Pancreas (tissue), 10 donors: ENCODE data around the gene LIMK1. TPM values are rescaled to one million over a fixed set of nuclear protein-coding genes. Genes with fewer than 3 reads are reported as not detected.
"Not testable (repeated sequence)": the region's sequence is repeated elsewhere in the genome, so short reads cannot be mapped to it uniquely, and the experiment has no call there.

Source experiments
- ATAC-seq, 4 donors: fragments of 200-7000 bp; cut with Tn5 transposase; one replicate each; pipeline versions ENCODE4 v1.8.0 to v1.9.1; 2020; ENCODE audit warnings: mild to moderate bottlenecking in 4 of 4, moderate library complexity in 4 of 4
- DNase-seq, 6 donors: peaks; one replicate each; pipeline ENCODE4 v3.0.0-alpha.2; 2020
- FAIRE-seq: peaks from 2 replicates; lab custom pipeline; 2012; peaks lifted over from hg19 to GRCh38; lab: Jason Lieb, UNC
- H3K27ac ChIP-seq, 4 donors: fragments of 200-600 bp; sonication (generic); 1 replicate in 3 of 4; 2 replicates in 1 of 4; pipeline versions ENCODE4 v1.5.0 to v1.8.0; 2020
- H3K27me3 ChIP-seq, 4 donors: fragments of 200-600 bp; one replicate each; pipeline ENCODE4 v1.8.0; 2021
- H3K36me3 ChIP-seq, 3 donors: fragments of 200-600 bp; sonication (generic) in 1 of 3; one replicate each; pipeline versions ENCODE4 v1.5.0 to v1.8.0; 2020 to 2021
- H3K4me1 ChIP-seq, 3 donors: fragments of 200-600 bp; one replicate each; pipeline ENCODE4 v1.8.0; 2021
- H3K4me3 ChIP-seq, 4 donors: fragments of 200-600 bp; sonication (generic) in 2 of 4; one replicate each; pipeline versions ENCODE4 v1.5.0 to v1.8.0; 2020 to 2021
- H3K9me3 ChIP-seq, 4 donors: fragments of 200-600 bp; one replicate each; pipeline ENCODE4 v1.8.0; 2021
- WGBS, 2 donors: extraction: QIAGEN DNeasy Blood & Tissue Kit; methylation state at CpG; one replicate each; pipeline ENCODE4 v1.1.7; 2013; 5-methylcytosine and 5-hydroxymethylcytosine counted together
- intact Hi-C, 3 donors: fragments of 100-400 bp; cut with DNase I; formaldehyde crosslinking; loops; one replicate each; pipeline versions ENCODE4 v1.11.1 to v1.14.2; 2022
- polyA plus RNA-seq, 2 donors: library from polyadenylated mRNA; stranded (reverse); fragments of 200-250 nt; gene quantifications; one replicate each; pipeline ENCODE4 v1.2.3, GENCODE V29; 2013
- total RNA-seq, 6 donors: library from RNA; stranded (reverse); fragmentation: NEBNext Ultra II Directional in 4 of 6; extraction: Animal tissue kit (Norgen Biotek cat#: 25700) in 4 of 6; gene quantifications; one replicate each; pipeline versions ENCODE4 v1.2.1 to v1.2.4, GENCODE V29; 2021 to 2023
- TF ChIP-seq, protein P1 (sequence below), 4 donors: fragments of 200-600 bp; sonication (generic) in 3 of 4; IDR thresholded peaks; one replicate each; pipeline versions ENCODE4 v1.5.0 to v1.8.0; 2021; ENCODE audit warnings: antibody characterized with exemption in 4 of 4
- donor health status: healthy with polysubstance abuse.
- donor health status: DM: no; HTN: no; CAD: no; lungs with moderate emphysema.
- donor health status: DM: no; HTN: no; CAD: no.
- donor health status: control.
- donor health status: control.
- donor health status: Bipolar disorder and iron deficiency.
- donor health status: DM: yes; HTN: yes; CAD: no.
- donor health status: DM: no; HTN: no; CAD: no.
- donor health status: DM: no; HTN: no; CAD: no.
- donor health status: DM: yes; HTN: yes; CAD: no.

LIMK1 gene
- total and polyA plus RNA-seq, 8 donors: 4.9 to 22.6 (median 8.5) TPM

DNA sequence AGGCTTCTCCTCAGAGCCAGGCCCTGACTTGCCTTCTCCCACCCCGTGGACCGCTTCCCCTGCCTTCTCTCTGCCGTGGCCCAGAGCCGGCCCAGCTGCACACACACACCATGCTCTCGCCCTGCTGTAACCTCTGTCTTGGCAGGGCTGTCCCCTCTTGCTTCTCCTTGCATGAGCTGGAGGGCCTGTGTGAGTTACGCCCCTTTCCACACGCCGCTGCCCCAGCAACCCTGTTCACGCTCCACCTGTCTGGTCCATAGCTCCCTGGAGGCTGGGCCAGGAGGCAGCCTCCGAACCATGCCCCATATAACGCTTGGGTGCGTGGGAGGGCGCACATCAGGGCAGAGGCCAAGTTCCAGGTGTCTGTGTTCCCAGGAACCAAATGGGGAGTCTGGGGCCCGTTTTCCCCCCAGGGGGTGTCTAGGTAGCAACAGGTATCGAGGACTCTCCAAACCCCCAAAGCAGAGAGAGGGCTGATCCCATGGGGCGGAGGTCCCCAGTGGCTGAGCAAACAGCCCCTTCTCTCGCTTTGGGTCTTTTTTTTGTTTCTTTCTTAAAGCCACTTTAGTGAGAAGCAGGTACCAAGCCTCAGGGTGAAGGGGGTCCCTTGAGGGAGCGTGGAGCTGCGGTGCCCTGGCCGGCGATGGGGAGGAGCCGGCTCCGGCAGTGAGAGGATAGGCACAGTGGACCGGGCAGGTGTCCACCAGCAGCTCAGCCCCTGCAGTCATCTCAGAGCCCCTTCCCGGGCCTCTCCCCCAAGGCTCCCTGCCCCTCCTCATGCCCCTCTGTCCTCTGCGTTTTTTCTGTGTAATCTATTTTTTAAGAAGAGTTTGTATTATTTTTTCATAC, 38.0 kb downstream of the LIMK1 start:
- 71 to 75% methylated on average over 26 of the region's 26 CpGs for WGBS, 2 donors
- DNase-seq: peak in 4 of 6 donors; percentile 37 to 61 (median 54)
- Histone ChIP-seq H3K27me3 (no peaks in the 10 kb centered on the region), H3K4me1 (no peaks in the 10 kb centered on the region), H3K9me3 (no peaks in the 10 kb centered on the region), H3K36me3 (no peaks in the 10 kb centered on the region), H3K27ac (no peak overlapping the region), H3K4me3 (no peak overlapping the region)
- ATAC-seq: peak; percentile 68 to 77 (median 72)
- intact Hi-C loops: no loop called here
- TF ChIP-seq, protein P1, sequence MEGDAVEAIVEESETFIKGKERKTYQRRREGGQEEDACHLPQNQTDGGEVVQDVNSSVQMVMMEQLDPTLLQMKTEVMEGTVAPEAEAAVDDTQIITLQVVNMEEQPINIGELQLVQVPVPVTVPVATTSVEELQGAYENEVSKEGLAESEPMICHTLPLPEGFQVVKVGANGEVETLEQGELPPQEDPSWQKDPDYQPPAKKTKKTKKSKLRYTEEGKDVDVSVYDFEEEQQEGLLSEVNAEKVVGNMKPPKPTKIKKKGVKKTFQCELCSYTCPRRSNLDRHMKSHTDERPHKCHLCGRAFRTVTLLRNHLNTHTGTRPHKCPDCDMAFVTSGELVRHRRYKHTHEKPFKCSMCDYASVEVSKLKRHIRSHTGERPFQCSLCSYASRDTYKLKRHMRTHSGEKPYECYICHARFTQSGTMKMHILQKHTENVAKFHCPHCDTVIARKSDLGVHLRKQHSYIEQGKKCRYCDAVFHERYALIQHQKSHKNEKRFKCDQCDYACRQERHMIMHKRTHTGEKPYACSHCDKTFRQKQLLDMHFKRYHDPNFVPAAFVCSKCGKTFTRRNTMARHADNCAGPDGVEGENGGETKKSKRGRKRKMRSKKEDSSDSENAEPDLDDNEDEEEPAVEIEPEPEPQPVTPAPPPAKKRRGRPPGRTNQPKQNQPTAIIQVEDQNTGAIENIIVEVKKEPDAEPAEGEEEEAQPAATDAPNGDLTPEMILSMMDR (IDR thresholded peaks at IDR 0.05): no peak
- no peak for FAIRE-seq

DNA sequence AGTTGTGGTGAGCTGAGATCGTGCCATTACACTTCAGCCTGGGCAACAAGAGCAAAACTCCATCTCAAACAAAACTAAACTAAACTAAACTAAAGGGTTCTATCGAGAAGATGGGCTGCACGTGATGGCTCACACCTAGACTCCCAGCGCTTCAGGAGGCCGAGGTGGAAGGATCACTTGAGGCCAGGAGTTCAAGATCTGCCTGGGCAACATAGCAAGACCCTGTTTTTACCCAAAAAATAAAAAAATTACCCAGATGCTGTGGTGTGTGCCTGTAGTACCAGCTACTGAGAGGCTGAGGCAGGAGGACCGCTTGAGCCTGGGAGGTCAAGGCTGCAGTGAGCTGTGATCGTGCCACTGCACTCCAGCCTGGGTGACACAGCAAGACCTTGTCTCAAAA, 40.3 kb downstream of the LIMK1 start:
- ATAC-seq, H3K27me3 ChIP-seq, H3K36me3 ChIP-seq, H3K27ac ChIP-seq, FAIRE-seq, H3K9me3 ChIP-seq, H3K4me3 ChIP-seq, H3K4me1 ChIP-seq, DNase-seq, intact Hi-C loops: not testable (repeated sequence)
- WGBS, 2 donors: 89 to 96% methylated on average over 7 of the region's 7 CpGs

DNA sequence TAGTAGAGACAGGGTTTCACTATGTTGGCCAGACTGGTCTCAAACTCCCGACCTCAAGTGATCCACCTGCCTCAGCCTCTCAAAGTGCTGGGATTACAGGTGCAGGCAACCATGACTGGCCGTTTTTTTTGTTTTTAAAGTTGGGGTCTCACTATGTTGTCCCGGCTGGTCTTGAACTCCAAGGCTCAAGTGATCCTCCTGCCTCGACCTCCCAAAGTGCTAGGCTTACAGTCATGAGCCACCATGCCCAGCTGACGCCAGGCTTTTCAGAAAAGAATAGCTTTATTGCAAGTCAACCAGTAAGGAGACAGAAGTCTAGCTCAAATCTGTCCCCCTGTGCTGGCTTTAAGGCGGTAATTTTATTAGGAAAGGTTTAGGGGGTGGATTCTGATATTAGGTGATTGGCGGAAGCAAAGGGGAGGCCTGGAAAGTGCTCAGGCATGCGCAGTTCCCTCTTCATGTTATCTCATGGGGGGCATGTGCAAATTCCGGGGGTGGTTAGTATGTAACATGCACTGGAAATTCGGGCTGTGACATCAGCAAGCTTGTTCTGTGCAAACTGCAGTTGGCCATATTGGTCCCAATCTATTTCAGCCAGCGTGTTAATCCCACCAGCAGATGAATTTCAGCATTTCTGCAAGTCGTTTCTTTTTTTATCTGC, 42.7 kb downstream of the LIMK1 start:
- intact Hi-C loops: no loop called here
- DNase-seq (no peak), FAIRE-seq (no peak), ATAC-seq (no peak)
- Histone ChIP-seq H3K27me3 (no peaks in the 10 kb centered on the region), H3K4me3 (no peak overlapping the region), H3K4me1 (no peaks in the 10 kb centered on the region), H3K9me3 (no peaks in the 10 kb centered on the region), H3K36me3 (no peaks in the 10 kb centered on the region), H3K27ac (no peak overlapping the region)
- TF ChIP-seq, protein P1 (IDR thresholded peaks at IDR 0.05): no peak
- WGBS, 2 donors: 74 to 75% methylated on average over 12 of the region's 12 CpGs

DNA sequence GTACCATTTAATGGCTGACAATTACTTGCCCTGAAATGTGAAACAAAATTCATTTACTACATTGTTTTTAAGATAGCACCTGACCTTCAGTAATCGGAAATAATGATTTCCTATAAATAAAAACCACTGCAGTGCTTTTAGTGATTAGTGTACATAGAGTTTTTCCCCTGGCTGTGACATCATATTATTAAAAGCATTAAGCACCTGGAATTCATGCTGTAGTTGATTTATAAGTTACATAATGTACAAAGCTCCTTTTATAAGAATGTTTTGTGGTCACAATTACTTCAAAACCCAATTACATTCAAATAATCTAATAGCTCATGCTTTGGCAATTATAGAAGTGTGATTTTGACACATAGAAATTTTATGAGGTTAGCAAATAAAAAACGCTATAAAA, 46.3 kb downstream of the LIMK1 start:
- WGBS, 2 donors: 24 to 31% methylated on average over 2 of the region's 2 CpGs
- Histone ChIP-seq H3K4me3 (no peak overlapping the region), H3K36me3 (no peaks in the 10 kb centered on the region), H3K4me1 (no peaks in the 10 kb centered on the region), H3K27ac (no peak overlapping the region), H3K9me3 (no peaks in the 10 kb centered on the region), H3K27me3 (no peaks in the 10 kb centered on the region)
- intact Hi-C loops: no loop called here
- no peak for FAIRE-seq
- TF ChIP-seq, protein P1 (IDR thresholded peaks at IDR 0.05): no peak
- DNase-seq: no peak
- no peak for ATAC-seq

DNA sequence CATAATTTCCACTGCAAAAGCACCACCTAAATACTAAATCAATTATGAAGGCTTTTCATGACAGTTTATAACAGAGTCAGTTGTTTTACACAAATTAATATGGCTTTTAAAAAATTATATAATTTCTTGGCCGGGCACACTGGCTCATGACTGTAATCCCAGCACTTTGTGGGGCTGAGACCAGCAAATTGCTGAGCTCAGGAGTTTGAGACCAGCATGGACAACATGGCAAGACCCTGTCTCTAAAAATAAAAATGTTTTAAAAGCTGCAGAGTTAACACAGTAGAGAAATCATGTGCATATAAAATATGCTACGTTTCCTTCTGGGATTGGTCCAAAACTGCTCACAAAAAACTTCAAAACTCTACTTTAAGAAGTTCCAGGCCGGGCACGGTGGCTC, 46.9 kb downstream of the LIMK1 start:
- TF ChIP-seq, protein P1 (IDR thresholded peaks at IDR 0.05): no peak
- no peak for ATAC-seq
- Histone ChIP-seq H3K36me3 (no peaks in the 10 kb centered on the region), H3K27me3 (no peaks in the 10 kb centered on the region), H3K4me1 (no peaks in the 10 kb centered on the region), H3K4me3 (no peak overlapping the region), H3K9me3 (no peaks in the 10 kb centered on the region), H3K27ac (no peak overlapping the region)
- no peak for DNase-seq
- FAIRE-seq: no peak
- WGBS, 2 donors: 70 to 71% methylated on average over 4 of the region's 4 CpGs
- intact Hi-C loops: no loop called here
